Liver (tissue), 9 donors: ENCODE results near the gene WARS2. TPM values are rescaled to one million over a fixed set of nuclear protein-coding genes. Genes with fewer than 3 reads are reported as not detected.

Experiments used
- DNase-seq: peaks from one replicate; pipeline ENCODE4 v3.0.0-alpha.2; 2017; ENCODE audit warnings: low spot score
- H3K27ac ChIP-seq, 2 donors: one replicate each; pipeline ENCODE4 v1.7.0; 2013; ENCODE audit warnings: inconsistent platforms in 2 of 2, low read length in 2 of 2, control low read depth in 1 of 2, low read depth in 1 of 2, mild to moderate bottlenecking in 1 of 2
- H3K27me3 ChIP-seq, 4 donors: one replicate each; pipeline versions ENCODE4 v1.6.1 to v1.7.0; 2013; ENCODE audit warnings: low read length in 3 of 4, inconsistent platforms in 1 of 4, mild to moderate bottlenecking in 1 of 4, moderate library complexity in 1 of 4; ENCODE audit not compliant: control insufficient read depth in 4 of 4, insufficient read depth in 4 of 4
- H3K36me3 ChIP-seq, 4 donors: one replicate each; pipeline versions ENCODE4 v1.6.1 to v1.7.0; 2013; ENCODE audit warnings: low read length in 3 of 4, mild to moderate bottlenecking in 3 of 4, low read depth in 1 of 4, moderate library complexity in 1 of 4; ENCODE audit not compliant: control insufficient read depth in 4 of 4, insufficient read depth in 3 of 4
- H3K4me1 ChIP-seq, 4 donors: one replicate each; pipeline versions ENCODE4 v1.6.1 to v1.7.0; 2013; ENCODE audit warnings: low read length in 3 of 4, mild to moderate bottlenecking in 3 of 4, moderate library complexity in 1 of 4; ENCODE audit not compliant: control insufficient read depth in 4 of 4, insufficient read depth in 4 of 4
- H3K4me3 ChIP-seq, 3 donors: one replicate each; pipeline versions ENCODE4 v1.6.1 to v1.7.0; 2013; ENCODE audit warnings: low read length in 3 of 3, control low read depth in 1 of 3, low read depth in 1 of 3, mild to moderate bottlenecking in 1 of 3
- H3K9ac ChIP-seq, 2 donors: one replicate each; pipeline ENCODE4 v1.7.0; 2013; ENCODE audit warnings: low read length in 2 of 2, mild to moderate bottlenecking in 2 of 2, moderate library complexity in 2 of 2, control low read depth in 1 of 2, low read depth in 1 of 2
- H3K9me3 ChIP-seq, 4 donors: one replicate each; pipeline versions ENCODE4 v1.6.1 to v1.7.0; 2013; ENCODE audit warnings: low read length in 3 of 4; ENCODE audit not compliant: control insufficient read depth in 4 of 4
- ATF3 ChIP-seq: IDR thresholded peaks from 2 replicates; pipeline ENCODE4 v1.6.1; 2016; ENCODE audit warnings: antibody characterized with exemption
- EGR1 ChIP-seq, 2 donors: IDR thresholded peaks; 2 replicates each; pipeline ENCODE4 v1.6.1; 2016 to 2018; ENCODE audit warnings: antibody characterized with exemption in 2 of 2, low read depth in 2 of 2
- FOXA1 ChIP-seq: IDR thresholded peaks from 2 replicates; pipeline ENCODE4 v1.6.1; 2016; ENCODE audit warnings: antibody characterized with exemption
- FOXA2 ChIP-seq: IDR thresholded peaks from 2 replicates; pipeline ENCODE4 v1.6.1; 2016; ENCODE audit warnings: antibody characterized with exemption
- GABPA ChIP-seq, 2 donors: IDR thresholded peaks in 1 of 2; conservative IDR thresholded peaks in 1 of 2; 2 replicates each; pipeline ENCODE4 v1.6.1; 2016; ENCODE audit warnings: antibody characterized with exemption in 2 of 2, mild to moderate bottlenecking in 1 of 2, moderate library complexity in 1 of 2
- HNF4A ChIP-seq, 2 donors: conservative IDR thresholded peaks; 2 replicates each; pipeline ENCODE4 v1.6.1; 2016; ENCODE audit warnings: antibody characterized with exemption in 2 of 2, mild to moderate bottlenecking in 2 of 2
- HNF4G ChIP-seq: IDR thresholded peaks from 2 replicates; pipeline ENCODE4 v1.6.1; 2016; ENCODE audit warnings: antibody characterized with exemption
- JUND ChIP-seq, 2 donors: IDR thresholded peaks; 2 replicates each; pipeline ENCODE4 v1.6.1; 2016; ENCODE audit warnings: antibody characterized with exemption in 2 of 2
- MAX ChIP-seq: IDR thresholded peaks from 2 replicates; pipeline ENCODE4 v1.6.1; 2016; ENCODE audit warnings: antibody characterized with exemption
- NR2F2 ChIP-seq: IDR thresholded peaks from 2 replicates; pipeline ENCODE4 v1.6.1; 2016; ENCODE audit warnings: antibody characterized with exemption
- RAD21 ChIP-seq, 2 donors: IDR thresholded peaks; 2 replicates each; pipeline ENCODE4 v1.6.1; 2016; ENCODE audit warnings: antibody characterized with exemption in 2 of 2, mild to moderate bottlenecking in 2 of 2
- REST ChIP-seq: IDR thresholded peaks from 2 replicates; pipeline ENCODE4 v1.6.1; 2016; ENCODE audit warnings: antibody characterized with exemption, mild to moderate bottlenecking
- RXRA ChIP-seq, 2 donors: IDR thresholded peaks; 2 replicates each; pipeline ENCODE4 v1.6.1; 2017 to 2018; ENCODE audit warnings: antibody characterized with exemption in 2 of 2, mild to moderate bottlenecking in 1 of 2
- SP1 ChIP-seq: IDR thresholded peaks from 2 replicates; pipeline ENCODE4 v1.6.1; 2018; ENCODE audit warnings: antibody characterized with exemption, mild to moderate bottlenecking
- TAF1 ChIP-seq: conservative IDR thresholded peaks from 2 replicates; pipeline ENCODE4 v1.6.1; 2016; ENCODE audit warnings: antibody characterized with exemption, mild to moderate bottlenecking
- YY1 ChIP-seq: IDR thresholded peaks from 2 replicates; pipeline ENCODE4 v1.6.1; 2016; ENCODE audit warnings: antibody characterized with exemption, mild to moderate bottlenecking
- ZBTB33 ChIP-seq: IDR thresholded peaks from 2 replicates; pipeline ENCODE4 v1.6.1; 2016; ENCODE audit warnings: antibody characterized with exemption
- WGBS: extraction: QIAGEN DNeasy Blood & Tissue Kit; methylation state at CpG from one replicate; pipeline ENCODE4 v1.1.7; 2013; 5-methylcytosine and 5-hydroxymethylcytosine counted together
- polyA plus RNA-seq, 2 donors: library from polyadenylated mRNA; stranded (reverse) in 1 of 2; unstranded in 1 of 2; fragments of 200-250 nt in 1 of 2; fragments of >200 nt in 1 of 2; fragmentation: Nextera tagmentation in 1 of 2; extraction: Ambion mirVana in 1 of 2; gene quantifications; one replicate each; pipeline versions ENCODE4 v1.2.1 to v1.2.3, GENCODE V29; 2013 to 2015
- total RNA-seq, 2 donors: library from RNA; depleted of rRNA; stranded (reverse); fragments of >200 nt; gene quantifications; one replicate each; pipeline ENCODE4 v1.2.3, GENCODE V29; 2014
- TF ChIP-seq, protein P1 (sequence below): fragments of 150-350 bp; IDR thresholded peaks from 2 replicates; pipeline ENCODE4 v1.5.1; 2017; ENCODE audit warnings: improper control_type of control experiment, low read depth, low read length; ENCODE audit not compliant: missing input control
- donor health status: healthy.
- donor health status: healthy.
- donor health status: healthy.
- donor health status: healthy.
- donor health status: healthy.

WARS2 gene
- total and polyA plus RNA-seq, 4 donors, result 3.5 to 14.5 (median 7.0) TPM

- Histone ChIP-seq H3K36me3 (no peaks in the 10 kb centered on the region), H3K27ac (no peak overlapping the region), H3K4me1 (no peaks in the 10 kb centered on the region), H3K9ac (no peak overlapping the region), H3K4me3 (no peak overlapping the region), H3K9me3 (no peaks in the 10 kb centered on the region), H3K27me3 (no peaks in the 10 kb centered on the region)
- 98% methylated on average over 3 of the region's 3 CpGs for WGBS
- TF ChIP-seq GABPA (IDR thresholded peaks at IDR 0.05 in 1 of 2, conservative IDR thresholded peaks at IDR 0.05 in 1 of 2) (no peak), RXRA (IDR thresholded peaks at IDR 0.05) (no peak), HNF4G (no peak), JUND (IDR thresholded peaks at IDR 0.05) (no peak), SP1 (no peak), REST (no peak), NR2F2 (no peak), FOXA1 (no peak), HNF4A (conservative IDR thresholded peaks at IDR 0.05) (no peak), FOXA2 (no peak), EGR1 (IDR thresholded peaks at IDR 0.05; ENCODE audit: low read depth in 2 of 2) (no peak), TAF1 (no peak), MAX (no peak), ZBTB33 (no peak), RAD21 (IDR thresholded peaks at IDR 0.05) (no peak), ATF3 (no peak), YY1 (no peak)
- TF ChIP-seq, protein P1, sequence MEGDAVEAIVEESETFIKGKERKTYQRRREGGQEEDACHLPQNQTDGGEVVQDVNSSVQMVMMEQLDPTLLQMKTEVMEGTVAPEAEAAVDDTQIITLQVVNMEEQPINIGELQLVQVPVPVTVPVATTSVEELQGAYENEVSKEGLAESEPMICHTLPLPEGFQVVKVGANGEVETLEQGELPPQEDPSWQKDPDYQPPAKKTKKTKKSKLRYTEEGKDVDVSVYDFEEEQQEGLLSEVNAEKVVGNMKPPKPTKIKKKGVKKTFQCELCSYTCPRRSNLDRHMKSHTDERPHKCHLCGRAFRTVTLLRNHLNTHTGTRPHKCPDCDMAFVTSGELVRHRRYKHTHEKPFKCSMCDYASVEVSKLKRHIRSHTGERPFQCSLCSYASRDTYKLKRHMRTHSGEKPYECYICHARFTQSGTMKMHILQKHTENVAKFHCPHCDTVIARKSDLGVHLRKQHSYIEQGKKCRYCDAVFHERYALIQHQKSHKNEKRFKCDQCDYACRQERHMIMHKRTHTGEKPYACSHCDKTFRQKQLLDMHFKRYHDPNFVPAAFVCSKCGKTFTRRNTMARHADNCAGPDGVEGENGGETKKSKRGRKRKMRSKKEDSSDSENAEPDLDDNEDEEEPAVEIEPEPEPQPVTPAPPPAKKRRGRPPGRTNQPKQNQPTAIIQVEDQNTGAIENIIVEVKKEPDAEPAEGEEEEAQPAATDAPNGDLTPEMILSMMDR, result no peak
- DNase-seq, result no peak
Observed at GRCh38 chr1:119112244-119112643, 28.2 kb downstream of the WARS2 start.
